ENCODE results near the gene PRG3.

PRG3 gene

GRCh38 chr11:57335023-57335342 is 46.0 kb downstream of the PRG3 start:
- DNase-seq: no peak

GRCh38 chr11:57332694-57333440 is 48.1 kb downstream of the PRG3 start:
- no peak for DNase-seq

GRCh38 chr11:57331720-57332119 is 49.2 kb downstream of the PRG3 start:
- no peak for DNase-seq

- DNase-seq: no peak
Observed at GRCh38 chr11:57330029-57330428, 50.9 kb downstream of the PRG3 start.

- DNase-seq: no peak
Observed at GRCh38 chr11:57327721-57328120, 53.2 kb downstream of the PRG3 start.

Data from NCI-H510A treated with DMSO at 0.1 percent for 48 hours (cell line).